ENCODE data around the gene SOD3.

Gene SOD3

DNA sequence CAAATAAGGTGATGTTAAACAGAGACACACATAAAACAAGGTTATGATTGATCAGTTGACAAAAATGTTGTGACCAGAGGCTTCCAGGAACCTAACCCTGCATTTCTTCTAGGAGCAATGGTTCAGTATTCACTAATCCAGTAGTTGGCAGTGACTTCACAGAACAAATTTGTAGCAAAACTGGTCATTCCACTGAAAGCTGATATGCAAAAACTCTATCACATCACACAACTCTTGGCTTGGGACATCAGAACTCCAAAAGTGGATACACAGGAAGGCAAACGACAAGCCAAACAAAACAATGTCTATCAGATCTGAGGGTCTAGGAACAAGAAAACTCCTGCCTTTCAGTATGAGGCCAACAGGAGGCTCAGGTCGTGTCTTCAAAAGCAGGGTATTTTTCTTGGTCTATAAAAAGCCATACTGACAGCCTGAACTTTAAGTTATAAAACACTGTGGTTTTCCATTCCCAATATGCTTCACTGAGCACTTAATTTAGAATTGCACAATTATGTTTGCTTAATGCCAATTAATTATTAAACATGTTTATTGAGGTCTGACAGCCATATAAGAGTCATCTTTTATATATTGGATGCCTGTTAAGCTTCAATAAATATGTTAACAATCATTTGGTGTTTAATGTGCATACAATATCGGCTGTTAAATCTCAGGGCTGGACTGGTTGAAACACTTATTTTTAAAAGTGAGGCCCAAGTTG, 45.6 kb downstream of the SOD3 start:
- DNase-seq (ENCODE audit: low read depth, low spot score) = no peak

DNA sequence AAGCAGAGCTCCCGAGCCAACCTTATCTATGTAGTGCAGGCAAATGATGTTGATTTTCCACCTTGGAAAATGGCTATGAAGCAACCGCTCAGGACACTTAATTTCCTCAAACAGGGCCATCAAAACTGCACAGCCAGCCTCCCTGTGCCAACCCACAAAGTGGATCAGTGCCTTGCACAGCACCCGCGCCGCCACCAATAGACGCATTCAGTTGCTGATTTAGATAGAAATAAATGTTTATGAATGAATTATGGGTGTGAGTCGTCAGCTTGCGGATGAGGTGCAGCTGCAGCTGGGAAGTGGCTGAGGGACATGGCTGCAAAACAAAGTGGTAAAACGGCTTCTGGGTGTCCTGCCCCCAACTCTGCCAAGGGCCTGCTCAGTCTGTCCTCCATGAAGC, 47.0 kb downstream of the SOD3 start:
- DNase-seq (ENCODE audit: low read depth, low spot score) = no peak

DNA sequence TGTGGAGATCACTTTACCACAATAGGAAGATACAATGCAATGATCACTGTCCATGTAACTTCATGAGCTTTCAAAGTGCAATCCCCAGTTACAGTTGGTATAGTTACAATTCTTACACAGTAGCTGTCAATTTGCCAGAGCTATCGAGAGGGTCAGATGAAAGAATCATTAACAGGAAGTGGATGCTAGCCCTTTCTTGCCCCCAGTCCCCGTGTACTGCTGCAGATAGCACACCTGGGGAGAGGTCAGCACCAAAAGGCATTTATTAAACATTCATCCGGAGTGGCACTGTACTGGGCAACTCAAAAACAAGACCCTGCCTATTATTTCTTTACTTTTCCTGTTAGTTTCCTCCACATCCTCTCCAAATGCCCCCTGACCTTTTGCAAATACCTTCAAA, 47.7 kb downstream of the SOD3 start:
- no peak for DNase-seq (ENCODE audit: low read depth, low spot score)

DNA sequence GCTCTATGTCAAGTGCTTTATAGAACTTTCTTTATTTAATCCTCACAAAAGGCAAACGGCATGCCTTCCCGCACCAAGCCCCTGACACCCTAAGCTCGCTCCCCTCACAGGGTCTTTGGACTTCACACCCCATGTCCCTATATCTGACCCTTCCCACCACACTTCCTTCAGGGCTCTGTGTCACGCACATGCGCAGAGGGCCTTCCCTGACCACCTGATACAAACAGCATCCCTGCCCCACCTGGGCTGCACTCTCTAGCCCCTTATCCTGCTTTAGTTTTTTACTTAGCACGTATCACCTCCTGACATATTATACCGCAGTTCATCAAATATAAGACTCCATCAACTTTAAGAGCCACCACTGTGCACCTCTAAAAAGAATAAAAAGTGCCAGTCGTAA, 49.8 kb downstream of the SOD3 start:
- DNase-seq (ENCODE audit: low read depth, low spot score) = no peak

DNA sequence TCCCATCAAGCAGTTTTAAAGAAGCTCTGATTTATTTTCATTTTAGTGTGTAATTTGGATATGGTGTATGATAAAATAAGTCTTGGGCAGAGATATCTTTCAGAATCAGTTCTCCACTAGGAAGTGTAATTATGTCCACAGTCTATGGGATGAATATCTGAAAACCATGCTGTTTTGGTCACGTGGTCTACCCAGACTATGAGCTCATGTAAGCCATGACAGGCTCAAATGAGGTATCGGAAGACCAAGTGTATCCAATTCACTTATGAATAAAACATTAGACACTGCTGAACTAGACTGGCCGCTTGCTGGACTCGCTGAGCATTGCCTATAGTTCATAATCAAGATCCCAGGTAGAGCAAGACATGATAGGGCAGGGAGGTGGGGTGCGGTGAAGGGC, 50.5 kb downstream of the SOD3 start:
- no peak for DNase-seq (ENCODE audit: low read depth, low spot score)

DNA sequence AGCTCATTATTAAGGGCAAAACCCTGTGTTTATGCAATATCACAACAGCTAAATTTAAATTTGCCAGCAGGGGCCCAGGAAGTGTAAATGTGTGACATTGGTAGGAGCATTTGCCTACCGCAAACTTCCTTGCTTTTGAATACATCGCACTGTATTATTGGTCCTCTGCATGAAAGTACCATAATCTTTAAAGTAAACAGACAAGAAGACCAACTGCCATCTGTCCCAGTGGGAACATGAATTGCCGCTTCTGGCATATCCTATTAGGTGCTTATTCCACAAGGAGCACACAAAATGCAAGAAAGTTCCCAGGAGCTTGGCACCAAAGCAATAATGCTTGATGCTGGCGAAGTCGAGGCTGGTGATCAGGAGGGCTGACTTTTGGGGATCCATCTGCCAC, 51.3 kb downstream of the SOD3 start:
- no peak for DNase-seq (ENCODE audit: low read depth, low spot score)

DNA sequence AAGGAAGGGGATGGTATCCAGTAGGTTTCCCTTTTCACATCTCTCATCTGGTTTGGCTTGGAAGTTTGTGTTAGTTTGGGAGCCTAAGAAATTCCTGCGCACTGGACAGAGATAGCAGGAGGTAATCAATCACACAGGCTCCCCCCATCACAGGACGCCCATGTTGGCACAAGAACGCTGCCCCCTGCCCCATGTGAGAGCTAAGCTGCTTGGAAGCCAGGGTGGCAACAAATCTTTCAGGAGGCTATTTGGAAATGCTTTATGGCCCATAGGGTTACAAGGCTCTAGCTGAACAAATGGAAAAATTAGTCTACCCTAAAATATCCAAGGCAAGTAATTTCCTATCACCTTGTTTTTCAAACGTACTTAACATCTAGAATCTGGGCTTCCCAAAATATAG, 54.0 kb downstream of the SOD3 start:
- no peak for DNase-seq (ENCODE audit: low read depth, low spot score)

DNA sequence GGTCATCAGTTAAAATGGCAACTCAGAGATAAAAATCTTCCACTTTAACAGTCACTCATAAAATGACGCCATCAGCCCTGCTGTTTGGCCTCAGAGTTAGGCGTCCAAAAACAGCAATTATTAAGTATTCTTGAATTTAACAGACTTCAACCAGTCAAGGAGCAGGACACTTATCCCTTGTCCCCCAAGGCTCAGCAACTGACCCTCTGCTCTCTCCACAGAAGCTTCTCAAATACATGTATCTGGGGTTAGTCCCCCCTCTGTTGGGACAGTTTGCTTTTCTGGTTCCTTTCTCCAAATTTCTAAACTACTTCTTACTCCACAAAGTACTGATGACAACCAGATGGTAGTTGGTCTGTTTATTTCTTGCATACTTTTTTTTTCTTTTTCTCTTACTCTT, 54.4 kb downstream of the SOD3 start:
- no peak for DNase-seq (ENCODE audit: low read depth, low spot score)
